HL-60 (cell line): ENCODE data around the gene ZNF316.

Experiments used
- DNase-seq, 2 experiments: peaks; one replicate each; pipeline ENCODE4 v3.0.0-alpha.2; 2010 to 2020; ENCODE audit warnings: low read depth in 1 of 2, low spot score in 1 of 2
- H3K27ac ChIP-seq: fragments of 250-450 bp; sonication (Bioruptor Pico); replicated peaks from 2 replicates; pipeline ENCODE4 v1.5.1; 2020; ENCODE audit warnings: mild to moderate bottlenecking, moderate library complexity
- H3K27me3 ChIP-seq: fragments of 250-450 bp; sonication (Bioruptor Pico); 2 replicates; pipeline ENCODE4 v1.5.1; 2021; ENCODE audit warnings: mild to moderate bottlenecking, moderate library complexity; ENCODE audit not compliant: insufficient read depth, poor library complexity, severe bottlenecking
- H3K4me3 ChIP-seq: replicated peaks from 2 replicates; pipeline ENCODE4 v1.5.1; 2011; ENCODE audit warnings: mild to moderate bottlenecking, control low read depth, low read length; ENCODE audit not compliant: insufficient read depth
- GABPA ChIP-seq: IDR thresholded peaks from 2 replicates; pipeline ENCODE4 v1.6.1; 2012; ENCODE audit warnings: low read depth
- POLR2AphosphoS5 ChIP-seq: IDR thresholded peaks from 2 replicates; pipeline ENCODE4 v1.6.1; 2012; ENCODE audit warnings: low read depth
- SPI1 ChIP-seq: IDR thresholded peaks from 2 replicates; pipeline ENCODE4 v1.6.1; 2012; ENCODE audit warnings: low read depth, mild to moderate bottlenecking, borderline replicate concordance
- TF ChIP-seq, protein P1 (sequence below): IDR thresholded peaks from 2 replicates; pipeline ENCODE4 v1.6.1; 2012; ENCODE audit warnings: low read depth; ENCODE audit not compliant: insufficient replicate concordance
- TF ChIP-seq, protein P2 (sequence below): IDR thresholded peaks from one replicate; pipeline ENCODE4 v1.5.1; 2011; ENCODE audit warnings: low read length, control low read depth, inconsistent platforms; ENCODE audit not compliant: insufficient read depth

ZNF316 gene

DNA sequence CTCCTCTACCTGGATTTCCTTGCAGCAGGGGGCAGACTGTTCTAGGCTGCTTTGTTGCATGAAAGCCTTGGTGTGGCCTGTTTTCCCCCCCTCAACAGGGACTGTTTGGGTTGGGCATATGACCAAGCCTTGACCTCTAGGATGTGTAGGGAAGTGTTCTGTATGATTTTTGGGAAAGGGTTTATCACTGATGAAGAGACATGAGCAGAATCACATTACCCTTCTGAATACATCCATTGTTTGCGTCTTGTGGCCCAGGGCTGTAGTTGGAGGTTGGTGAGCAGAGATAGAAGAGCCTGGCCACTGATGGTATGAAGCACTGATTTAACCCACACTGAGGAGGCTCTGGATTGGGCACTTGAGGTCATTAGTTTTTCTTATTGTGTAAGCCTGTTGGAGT is 43.0 kb downstream of the ZNF316 start:
- DNase-seq = no peak
- Histone ChIP-seq H3K27ac (no peak overlapping the region), H3K4me3 (no peak overlapping the region), H3K27me3 (no peaks in the 10 kb centered on the region)
- TF ChIP-seq POLR2AphosphoS5 (no peak), SPI1 (no peak), GABPA (no peak)
- TF ChIP-seq, protein P1, sequence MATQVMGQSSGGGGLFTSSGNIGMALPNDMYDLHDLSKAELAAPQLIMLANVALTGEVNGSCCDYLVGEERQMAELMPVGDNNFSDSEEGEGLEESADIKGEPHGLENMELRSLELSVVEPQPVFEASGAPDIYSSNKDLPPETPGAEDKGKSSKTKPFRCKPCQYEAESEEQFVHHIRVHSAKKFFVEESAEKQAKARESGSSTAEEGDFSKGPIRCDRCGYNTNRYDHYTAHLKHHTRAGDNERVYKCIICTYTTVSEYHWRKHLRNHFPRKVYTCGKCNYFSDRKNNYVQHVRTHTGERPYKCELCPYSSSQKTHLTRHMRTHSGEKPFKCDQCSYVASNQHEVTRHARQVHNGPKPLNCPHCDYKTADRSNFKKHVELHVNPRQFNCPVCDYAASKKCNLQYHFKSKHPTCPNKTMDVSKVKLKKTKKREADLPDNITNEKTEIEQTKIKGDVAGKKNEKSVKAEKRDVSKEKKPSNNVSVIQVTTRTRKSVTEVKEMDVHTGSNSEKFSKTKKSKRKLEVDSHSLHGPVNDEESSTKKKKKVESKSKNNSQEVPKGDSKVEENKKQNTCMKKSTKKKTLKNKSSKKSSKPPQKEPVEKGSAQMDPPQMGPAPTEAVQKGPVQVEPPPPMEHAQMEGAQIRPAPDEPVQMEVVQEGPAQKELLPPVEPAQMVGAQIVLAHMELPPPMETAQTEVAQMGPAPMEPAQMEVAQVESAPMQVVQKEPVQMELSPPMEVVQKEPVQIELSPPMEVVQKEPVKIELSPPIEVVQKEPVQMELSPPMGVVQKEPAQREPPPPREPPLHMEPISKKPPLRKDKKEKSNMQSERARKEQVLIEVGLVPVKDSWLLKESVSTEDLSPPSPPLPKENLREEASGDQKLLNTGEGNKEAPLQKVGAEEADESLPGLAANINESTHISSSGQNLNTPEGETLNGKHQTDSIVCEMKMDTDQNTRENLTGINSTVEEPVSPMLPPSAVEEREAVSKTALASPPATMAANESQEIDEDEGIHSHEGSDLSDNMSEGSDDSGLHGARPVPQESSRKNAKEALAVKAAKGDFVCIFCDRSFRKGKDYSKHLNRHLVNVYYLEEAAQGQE = no peak
- TF ChIP-seq, protein P2, sequence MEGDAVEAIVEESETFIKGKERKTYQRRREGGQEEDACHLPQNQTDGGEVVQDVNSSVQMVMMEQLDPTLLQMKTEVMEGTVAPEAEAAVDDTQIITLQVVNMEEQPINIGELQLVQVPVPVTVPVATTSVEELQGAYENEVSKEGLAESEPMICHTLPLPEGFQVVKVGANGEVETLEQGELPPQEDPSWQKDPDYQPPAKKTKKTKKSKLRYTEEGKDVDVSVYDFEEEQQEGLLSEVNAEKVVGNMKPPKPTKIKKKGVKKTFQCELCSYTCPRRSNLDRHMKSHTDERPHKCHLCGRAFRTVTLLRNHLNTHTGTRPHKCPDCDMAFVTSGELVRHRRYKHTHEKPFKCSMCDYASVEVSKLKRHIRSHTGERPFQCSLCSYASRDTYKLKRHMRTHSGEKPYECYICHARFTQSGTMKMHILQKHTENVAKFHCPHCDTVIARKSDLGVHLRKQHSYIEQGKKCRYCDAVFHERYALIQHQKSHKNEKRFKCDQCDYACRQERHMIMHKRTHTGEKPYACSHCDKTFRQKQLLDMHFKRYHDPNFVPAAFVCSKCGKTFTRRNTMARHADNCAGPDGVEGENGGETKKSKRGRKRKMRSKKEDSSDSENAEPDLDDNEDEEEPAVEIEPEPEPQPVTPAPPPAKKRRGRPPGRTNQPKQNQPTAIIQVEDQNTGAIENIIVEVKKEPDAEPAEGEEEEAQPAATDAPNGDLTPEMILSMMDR = no peak

DNA sequence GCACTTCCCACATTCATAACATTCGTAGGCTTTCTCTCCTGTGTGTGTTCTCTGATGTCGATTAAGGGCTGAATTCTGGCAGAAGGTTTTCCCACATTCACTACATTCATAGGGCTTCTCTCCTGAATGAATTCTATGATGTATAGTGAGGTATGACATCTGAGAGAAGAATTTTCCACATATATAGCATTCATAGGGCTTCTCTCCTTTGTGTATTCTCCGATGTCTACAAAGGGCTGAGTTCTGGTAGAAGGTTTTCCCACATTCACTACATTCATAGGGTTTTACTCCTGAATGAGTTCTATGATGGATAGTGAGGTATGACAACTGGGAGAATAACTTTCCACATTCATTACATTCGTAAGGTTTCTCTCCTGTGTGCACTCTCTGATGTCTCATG is 54.0 kb downstream of the ZNF316 start:
- Histone ChIP-seq H3K4me3 (no peak overlapping the region), H3K27me3 (no peaks in the 10 kb centered on the region), H3K27ac (no peak overlapping the region)
- DNase-seq = no peak
- TF ChIP-seq, protein P2 = no peak
- TF ChIP-seq GABPA = no peak
- no peak for TF ChIP-seq SPI1
- TF ChIP-seq POLR2AphosphoS5 = no peak
- TF ChIP-seq, protein P1 = no peak

DNA sequence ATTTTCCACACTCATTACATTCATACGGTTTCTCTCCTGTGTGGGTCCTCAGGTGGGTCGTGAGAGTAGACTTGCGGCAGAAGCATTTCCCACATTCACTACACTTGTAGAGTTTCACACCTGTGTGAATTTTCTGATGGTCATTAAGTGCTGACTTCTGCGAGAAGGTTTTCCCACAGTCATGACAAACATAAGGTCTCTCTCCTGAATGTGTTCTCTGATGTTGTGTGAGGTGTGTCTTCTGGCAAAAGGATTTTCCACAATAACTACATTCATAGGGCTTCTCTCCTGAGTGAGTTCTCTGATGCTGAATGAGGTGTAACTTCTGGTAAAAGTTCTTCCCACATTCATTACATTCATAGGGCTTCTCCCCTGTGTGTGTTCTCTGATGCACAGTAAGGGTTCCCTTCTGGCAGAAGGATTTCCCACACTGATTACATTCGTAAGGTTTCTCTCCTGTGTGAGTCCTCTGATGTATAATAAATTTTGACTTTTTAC is 54.5 kb downstream of the ZNF316 start:
- Histone ChIP-seq H3K4me3 (no peak overlapping the region), H3K27me3 (no peaks in the 10 kb centered on the region), H3K27ac (no peak overlapping the region)
- TF ChIP-seq GABPA = no peak
- TF ChIP-seq POLR2AphosphoS5 = 0 out of 2 replicates have a peak, but pooled peaks have one; percentile 27
- no peak for DNase-seq

DNA sequence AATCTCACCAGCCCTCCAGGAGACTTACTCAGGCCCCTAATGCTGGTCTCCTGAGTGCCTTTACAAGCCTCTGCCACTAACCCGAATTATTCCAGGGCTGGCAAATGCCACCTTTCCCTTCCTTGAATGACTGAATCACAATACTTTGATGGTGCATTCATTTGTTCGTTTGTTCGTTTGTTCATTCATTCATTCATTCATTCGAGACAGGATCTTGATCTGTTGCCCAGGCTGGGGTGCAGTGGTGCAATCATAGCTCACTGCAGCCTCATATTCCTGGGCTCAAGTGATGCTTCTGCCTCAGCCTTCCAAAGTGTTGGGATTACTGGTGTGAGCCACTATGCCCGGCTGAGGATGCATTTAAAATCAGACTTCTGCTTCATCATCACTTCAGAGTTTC is 63.7 kb downstream of the ZNF316 start:
- Histone ChIP-seq H3K4me3 (no peak overlapping the region), H3K27me3 (no peaks in the 10 kb centered on the region), H3K27ac (no peak overlapping the region)
- TF ChIP-seq, protein P1 = no peak
- TF ChIP-seq, protein P2 = no peak
- TF ChIP-seq GABPA = no peak
- DNase-seq = no peak
